A549 (cell line): Measurements from ENCODE around the gene LAMA3. TPM values are rescaled to one million over a fixed set of nuclear protein-coding genes. Genes with fewer than 3 reads are reported as not detected.

Experiments used
- ATAC-seq, 2 experiments: fragments of 200-7000 bp in 1 of 2; fragments of >200 bp in 1 of 2; cut with Nextera tagmentation in 1 of 2; cut with Tn5 transposase in 1 of 2; 3 replicates each; pipeline versions ENCODE4 v1.8.0 to v1.9.1; 2018 to 2020; ENCODE audit warnings: mild to moderate bottlenecking in 1 of 2, moderate library complexity in 1 of 2
- CTCF ChIA-PET: fragments of 300-600 bp; sonication (Branson Sonifier 250); formaldehyde crosslinking; extraction: SDS; loops from one replicate; lab custom pipeline; 2021; ENCODE audit warnings: antibody characterized with exemption, inconsistent platforms; lab: Yijun Ruan, JAX
- POLR2A ChIA-PET: fragments of 350-600 bp; formaldehyde crosslinking; extraction: SDS; loops from one replicate; lab custom pipeline; 2021; ENCODE audit warnings: antibody characterized with exemption, inconsistent platforms; lab: Yijun Ruan, JAX
- DNase-seq, 2 experiments: peaks; one replicate each; pipeline versions ENCODE4 v3.0.0 to v3.0.0-alpha.2; 2011 to 2016; ENCODE audit warnings: low read depth in 1 of 2, low spot score in 1 of 2
- FAIRE-seq: peaks from 2 replicates; lab custom pipeline; 2011; peaks lifted over from hg19 to GRCh38; lab: Jason Lieb, UNC
- H3K27ac ChIP-seq, 2 experiments: fragments of >200 bp; sonication (Bioruptor Twin); formaldehyde crosslinking; 3 replicates each; pipeline ENCODE4 v1.5.1; 2016 to 2017
- H3K4me1 ChIP-seq: fragments of >200 bp; sonication (Bioruptor Twin); formaldehyde crosslinking; 3 replicates; pipeline ENCODE4 v1.6.1; 2016
- H3K4me2 ChIP-seq: fragments of >200 bp; sonication (Bioruptor Twin); formaldehyde crosslinking; 3 replicates; pipeline ENCODE4 v1.6.1; 2016
- H3K4me3 ChIP-seq: fragments of >200 bp; sonication (Bioruptor Twin); formaldehyde crosslinking; 3 replicates; pipeline ENCODE4 v1.5.1; 2016
- H3K9me3 ChIP-seq: fragments of >200 bp; sonication (Bioruptor Twin); formaldehyde crosslinking; 3 replicates; pipeline ENCODE4 v1.6.1; 2016
- ATOH8 ChIP-seq: fragments of 250-450 bp; sonication (Bioruptor Pico); IDR thresholded peaks from 2 replicates; pipeline ENCODE4 v1.5.0; 2020; ENCODE audit warnings: low read depth, mild to moderate bottlenecking, moderate library complexity
- CEBPB ChIP-seq, 2 experiments: fragments of >200 bp in 1 of 2; sonication (Bioruptor Twin) in 1 of 2; formaldehyde crosslinking in 1 of 2; IDR thresholded peaks; 2 replicates each; pipeline ENCODE4 v1.6.1; 2012 to 2016
- CHD2 ChIP-seq: fragments of 150-350 bp; IDR thresholded peaks from 2 replicates; pipeline ENCODE4 v1.6.1; 2014; ENCODE audit warnings: low read length; ENCODE audit not compliant: partially characterized antibody
- CHD4 ChIP-seq: fragments of 200-600 bp; sonication (generic); IDR thresholded peaks from 2 replicates; pipeline ENCODE4 v1.6.1; 2016; ENCODE audit warnings: antibody characterized with exemption, mild to moderate bottlenecking, borderline replicate concordance
- CTCF ChIP-seq: fragments of >200 bp; sonication (Bioruptor Twin); formaldehyde crosslinking; IDR thresholded peaks from 3 replicates; pipeline ENCODE4 v1.5.1; 2016
- EHMT2 ChIP-seq: fragments of 200-600 bp; sonication (generic); IDR thresholded peaks from 2 replicates; pipeline ENCODE4 v1.6.1; 2016; ENCODE audit warnings: antibody characterized with exemption, low read depth, mild to moderate bottlenecking, moderate library complexity
- ELK1 ChIP-seq: fragments of 150-350 bp; IDR thresholded peaks from 2 replicates; pipeline ENCODE4 v1.6.1; 2014; ENCODE audit warnings: low read depth, mild to moderate bottlenecking, low read length
- EP300 ChIP-seq, 2 experiments: fragments of >200 bp; sonication (Bioruptor Twin); formaldehyde crosslinking; IDR thresholded peaks; 2 replicates in 1 of 2; 3 replicates in 1 of 2; pipeline ENCODE4 v1.6.1; 2016 to 2017
- JUN ChIP-seq, 2 experiments: fragments of >200 bp; sonication (Bioruptor Twin); formaldehyde crosslinking; IDR thresholded peaks; 2 replicates in 1 of 2; 3 replicates in 1 of 2; pipeline ENCODE4 v1.6.1; 2016 to 2017
- PBX3 ChIP-seq: IDR thresholded peaks from 2 replicates; pipeline ENCODE4 v1.6.1; 2012
- PHF8 ChIP-seq: fragments of 200-600 bp; sonication (generic); IDR thresholded peaks from 2 replicates; pipeline ENCODE4 v1.6.1; 2016; ENCODE audit warnings: low read depth, mild to moderate bottlenecking, antibody characterized with exemption, moderate library complexity, borderline replicate concordance
- POLR2AphosphoS2 ChIP-seq: conservative IDR thresholded peaks from 2 replicates; pipeline ENCODE4 v1.6.1; 2012; ENCODE audit warnings: low read length, improper control_type of control experiment, inconsistent platforms
- RFX5 ChIP-seq: fragments of 450-650 bp; IDR thresholded peaks from 2 replicates; pipeline ENCODE4 v1.7.1; 2014; ENCODE audit warnings: antibody characterized with exemption, mild to moderate bottlenecking, moderate library complexity
- SMC3 ChIP-seq: fragments of >200 bp; sonication (Bioruptor Twin); formaldehyde crosslinking; IDR thresholded peaks from 3 replicates; pipeline ENCODE4 v1.6.1; 2018; ENCODE audit warnings: inconsistent platforms
- TP53 ChIP-seq: fragments of 250-450 bp; sonication (Bioruptor Pico); IDR thresholded peaks from 2 replicates; pipeline ENCODE4 v1.5.0; 2021; ENCODE audit warnings: mild to moderate bottlenecking, moderate library complexity
- USF2 ChIP-seq: fragments of 450-650 bp; IDR thresholded peaks from 2 replicates; pipeline ENCODE4 v1.6.1; 2014; ENCODE audit warnings: antibody characterized with exemption
- ZC3H11A ChIP-seq: fragments of 450-650 bp; IDR thresholded peaks from 2 replicates; pipeline ENCODE4 v1.6.1; 2014; ENCODE audit warnings: antibody characterized with exemption, mild to moderate bottlenecking
- ZNF302 ChIP-seq: fragments of 250-450 bp; sonication (Bioruptor Pico); IDR thresholded peaks from 2 replicates; pipeline ENCODE4 v1.9.0; 2021; ENCODE audit warnings: inconsistent platforms, mild to moderate bottlenecking, moderate library complexity
- ZSCAN20 ChIP-seq: fragments of 250-450 bp; sonication (Bioruptor Pico); IDR thresholded peaks from 2 replicates; pipeline ENCODE4 v1.8.0; 2022; ENCODE audit warnings: mild to moderate bottlenecking, moderate library complexity
- WGBS: methylation state at CpG from one replicate; pipeline ENCODE4 v1.1.6; 2017; ENCODE audit errors: missing lambda C conversion rate; 5-methylcytosine and 5-hydroxymethylcytosine counted together
- polyA plus RNA-seq, 4 experiments: library from polyadenylated mRNA; depleted of rRNA in 3 of 4; stranded (reverse); fragments of >200 nt; fragmentation: RNase III in 1 of 4; extraction: RNeasy Plus Mini Kit Qiagen cat#74134 plus additional on column Dnase treatment in 1 of 4; gene quantifications; 2 replicates in 3 of 4; 3 replicates in 1 of 4; pipeline ENCODE4 v1.2.3, GENCODE V29; 2011 to 2017

LAMA3 gene
- polyA plus RNA-seq, 2 of the 4 experiments (the other 2 are of a cell fraction), result 18.2 to 31.0 TPM

- TF ChIP-seq CTCF, result no peak
- no peak for TF ChIP-seq PBX3
- no peak for TF ChIP-seq JUN (IDR thresholded peaks at IDR 0.05)
- TF ChIP-seq, all 56 proteins: peak for 0
These were observed 168.5 kb downstream of the LAMA3 start (continued) for GRCh38 chr18:23857756-23858155.

- no peaks in the 10 kb centered on the region for H3K9me3 ChIP-seq
- ChIA-PET CTCF (no interaction called here), POLR2A (no interaction called here)
- DNase-seq (no peak), ATAC-seq (no peak), FAIRE-seq (no peak)
- H3K27ac ChIP-seq, result no peak overlapping the region
- no peak overlapping the region for H3K4me2 ChIP-seq
- no peak overlapping the region for H3K4me3 ChIP-seq
- TF ChIP-seq RFX5, result no peak
- TF ChIP-seq ZSCAN20 (CRISPR knock-in tag), result no peak
- TF ChIP-seq CHD4, result no peak
- no peak for TF ChIP-seq EHMT2
- no peak for TF ChIP-seq CTCF
- TF ChIP-seq PHF8, result no peak
- no peak for TF ChIP-seq ZC3H11A
- TF ChIP-seq CHD2, result no peak
- no peak for TF ChIP-seq CEBPB (IDR thresholded peaks at IDR 0.05)
- TF ChIP-seq TP53 (CRISPR knock-in tag), result no peak
- no peak for TF ChIP-seq ZNF302
- TF ChIP-seq ATOH8 (CRISPR knock-in tag), result no peak
- TF ChIP-seq SMC3, result no peak
- TF ChIP-seq, all 56 proteins: peak for 0
- 89% methylated on average over 3 of the region's 3 CpGs for WGBS
- no peaks in the 10 kb centered on the region for H3K4me1 ChIP-seq
These were observed 170.4 kb downstream of the LAMA3 start for GRCh38 chr18:23859466-23860336.

GRCh38 chr18:23861326-23861725 lies 172.1 kb downstream of the LAMA3 start:
- no peak overlapping the region for H3K4me2 ChIP-seq
- DNase-seq (no peak), FAIRE-seq (no peak), ATAC-seq (no peak)
- no peaks in the 10 kb centered on the region for H3K9me3 ChIP-seq
- ChIA-PET CTCF (interaction anchor here (0.8 to 1.3 kb wide), 3 partner anchors 19 to 58 kb away, joined by 3 to 4 read pairs (median 3); no protein-coding TSS in a partner anchor), POLR2A (no interaction called here)
- TF ChIP-seq POLR2AphosphoS2 (no peak), EP300 (IDR thresholded peaks at IDR 0.05) (no peak), ELK1 (no peak), USF2 (no peak)
- WGBS, result 88% methylated on average over 6 of the region's 6 CpGs
- no peaks in the 10 kb centered on the region for H3K4me1 ChIP-seq
- no peak overlapping the region for H3K27ac ChIP-seq
- H3K4me3 ChIP-seq, result no peak overlapping the region
